Ovary (tissue), 9 donors: ENCODE results near the gene AP2A2. TPM values are rescaled to one million over a fixed set of nuclear protein-coding genes. Genes with fewer than 3 reads are reported as not detected.

Experiments
- DNase-seq, 5 donors: peaks; one replicate each; pipeline ENCODE4 v3.0.0-alpha.2; 2019 to 2020
- H3K27ac ChIP-seq, 2 donors: fragments of 200-600 bp; one replicate each; pipeline versions ENCODE4 v1.5.1 to v1.8.0; 2019 to 2022
- H3K27me3 ChIP-seq: fragments of 200-600 bp; one replicate; pipeline ENCODE4 v1.8.0; 2022
- H3K36me3 ChIP-seq: fragments of 200-600 bp; sonication (generic); one replicate; pipeline ENCODE4 v1.5.1; 2019
- H3K4me1 ChIP-seq: one replicate; pipeline ENCODE4 v1.8.1; 2013; ENCODE audit warnings: mild to moderate bottlenecking, moderate library complexity; ENCODE audit not compliant: insufficient read depth
- H3K4me3 ChIP-seq: fragments of 200-600 bp; sonication (generic); one replicate; pipeline ENCODE4 v1.5.1; 2017
- H3K9me3 ChIP-seq, 2 donors: fragments of 200-600 bp in 1 of 2; sonication (generic) in 1 of 2; one replicate each; pipeline versions ENCODE4 v1.5.1 to v1.8.1; 2013 to 2019; ENCODE audit warnings: mild to moderate bottlenecking in 1 of 2, moderate library complexity in 1 of 2
- CTCF ChIP-seq, 3 donors: fragments of 450-650 bp in 2 of 3; fragments of 200-600 bp in 1 of 3; IDR thresholded peaks; one replicate each; pipeline versions ENCODE4 v1.5.1 to v1.8.0; 2016 to 2022; ENCODE audit warnings: antibody characterized with exemption in 3 of 3, mild to moderate bottlenecking in 1 of 3
- EP300 ChIP-seq: sonication (generic); formaldehyde crosslinking; IDR thresholded peaks from one replicate; pipeline ENCODE4 v1.6.1; 2017; ENCODE audit warnings: antibody characterized with exemption
- POLR2A ChIP-seq: fragments of 450-650 bp; IDR thresholded peaks from one replicate; pipeline ENCODE4 v1.6.1; 2017; ENCODE audit warnings: antibody characterized with exemption, mild to moderate bottlenecking, moderate library complexity
- WGBS, 3 donors: extraction: QIAGEN DNeasy Blood & Tissue Kit in 1 of 3; methylation state at CpG; one replicate each; pipeline versions ENCODE4 v1.1.5 to v1.1.7; 2013 to 2017; 5-methylcytosine and 5-hydroxymethylcytosine counted together
- intact Hi-C, 4 donors: fragments of 100-400 bp; cut with DNase I; formaldehyde crosslinking; loops; one replicate each; pipeline versions ENCODE4 v1.11.0 to v1.15.1; 2022 to 2023
- polyA plus RNA-seq, 2 donors: library from polyadenylated mRNA; stranded (reverse); fragments of 200-250 nt in 1 of 2; fragments of 350-450 nt in 1 of 2; fragmentation: Illumina TruSeq in 1 of 2; extraction: RNeasy Lipid Tissue Mini Kit (QIAGEN cat#74804) in 1 of 2; gene quantifications; one replicate each; pipeline ENCODE4 v1.2.3, GENCODE V29; 2013 to 2014
- total RNA-seq, 7 donors: library from RNA; depleted of rRNA in 2 of 7; stranded (reverse); fragments of >200 nt in 2 of 7; fragmentation: NEBNext Ultra II Directional in 3 of 7; extraction: Animal tissue kit (Norgen Biotek cat#: 25700) in 3 of 7; gene quantifications; one replicate each; pipeline versions ENCODE4 v1.1.0 to v1.2.4, GENCODE V29; 2016 to 2023
- donor health status: DM: no; HTN: no; CAD: no; lungs with moderate emphysema.
- donor health status: DM: no; HTN: no; CAD: no.
- donor health status: Bipolar disorder and iron deficiency.
- donor health status: DM: yes; HTN: yes; CAD: no.
- donor health status: DM: no; HTN: no; CAD: no.
- donor health status: DM: yes; HTN: yes; CAD: no.

AP2A2 gene
- total and polyA plus RNA-seq, 9 donors = 27.7 to 151 (median 54.0) TPM

GRCh38 chr11:882596-882995 lies 43.1 kb upstream of the AP2A2 start:
- no peak overlapping the region for H3K4me3 ChIP-seq
- H3K27ac ChIP-seq = no peak overlapping the region
- TF ChIP-seq CTCF (IDR thresholded peaks at IDR 0.05) (no peak), EP300 (no peak), POLR2A (no peak)
- 79 to 89% (median 89%) methylated on average over 14 of the region's 14 CpGs for WGBS, 3 donors
- no peak for DNase-seq
- no peaks in the 10 kb centered on the region for H3K27me3 ChIP-seq
- no peaks in the 10 kb centered on the region for H3K4me1 ChIP-seq
- no peaks in the 10 kb centered on the region for H3K9me3 ChIP-seq
- intact Hi-C loops = loop anchor here in 1 of 4 donors (5.0 kb wide), 1 partner anchor 1420 kb away; the partner anchor contains the start of genes C11orf21 and TSPAN32
- H3K36me3 ChIP-seq = no peaks in the 10 kb centered on the region

- WGBS, 3 donors = 85 to 87% (median 86%) methylated on average over 10 of the region's 10 CpGs
Measured at GRCh38 chr11:883527-883926, 42.1 kb upstream of the AP2A2 start.

GRCh38 chr11:884578-885070 lies 41.0 kb upstream of the AP2A2 start:
- H3K4me3 ChIP-seq = no peak overlapping the region
- DNase-seq = no peak
- 84 to 92% (median 85%) methylated on average over 15 to 16 of the region's 16 CpGs for WGBS, 3 donors
- no peaks in the 10 kb centered on the region for H3K4me1 ChIP-seq
- no peak overlapping the region for H3K27ac ChIP-seq
- TF ChIP-seq POLR2A (no peak), EP300 (no peak), CTCF (IDR thresholded peaks at IDR 0.05) (no peak)
- no peaks in the 10 kb centered on the region for H3K36me3 ChIP-seq
- intact Hi-C loops = loop anchor here in 1 of 4 donors (5.0 kb wide), 1 partner anchor 1418 kb away; the partner anchor contains the start of genes C11orf21 and TSPAN32
- H3K9me3 ChIP-seq = no peaks in the 10 kb centered on the region
- no peaks in the 10 kb centered on the region for H3K27me3 ChIP-seq

More at GRCh38 chr11:883527-883926, 42.1 kb upstream of the AP2A2 start:
- H3K9me3 ChIP-seq = no peaks in the 10 kb centered on the region
- intact Hi-C loops = loop anchor here in 1 of 4 donors (5.0 kb wide), 1 partner anchor 1419 kb away; the partner anchor contains the start of genes C11orf21 and TSPAN32
- no peaks in the 10 kb centered on the region for H3K27me3 ChIP-seq
- H3K4me3 ChIP-seq = no peak overlapping the region
- TF ChIP-seq EP300 = no peak
- no peak for TF ChIP-seq CTCF (IDR thresholded peaks at IDR 0.05)
- no peak for TF ChIP-seq POLR2A
- no peak for DNase-seq
- H3K36me3 ChIP-seq = no peaks in the 10 kb centered on the region
- no peaks in the 10 kb centered on the region for H3K4me1 ChIP-seq
- no peak overlapping the region for H3K27ac ChIP-seq

GRCh38 chr11:886568-886967 lies 39.1 kb upstream of the AP2A2 start:
- TF ChIP-seq POLR2A (no peak), CTCF (IDR thresholded peaks at IDR 0.05) (no peak), EP300 (no peak)
- no peak overlapping the region for H3K27ac ChIP-seq
- no peaks in the 10 kb centered on the region for H3K4me1 ChIP-seq
- no peaks in the 10 kb centered on the region for H3K9me3 ChIP-seq
- 91 to 95% (median 94%) methylated on average over 17 of the region's 17 CpGs for whole genome bisulfite sequencing, 3 donors
- no peak overlapping the region for H3K4me3 ChIP-seq
- H3K36me3 ChIP-seq = no peaks in the 10 kb centered on the region
- H3K27me3 ChIP-seq = no peaks in the 10 kb centered on the region
- intact Hi-C loops = no loop called here
- no peak for DNase-seq
